ENCODE results near the gene FRYL.

DNA sequence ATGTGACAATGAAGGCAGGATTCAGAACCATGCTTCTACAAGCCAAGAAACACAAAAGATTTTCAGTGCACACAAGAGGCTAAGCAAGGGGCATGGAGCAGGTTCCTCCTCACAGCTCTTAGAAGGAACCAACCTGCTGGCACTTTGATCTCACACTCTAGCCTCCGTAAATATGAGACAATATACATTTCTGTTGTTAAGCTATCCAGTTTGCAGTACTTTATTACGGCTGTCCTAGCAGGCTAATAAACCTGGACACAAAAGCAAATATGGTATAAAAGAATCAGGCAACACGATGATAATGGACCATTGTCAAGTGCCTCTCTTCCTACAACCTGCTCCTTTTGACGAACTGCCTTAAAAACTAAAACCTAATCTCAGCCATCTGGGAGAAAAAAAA, 175.6 kb downstream of the FRYL start:
- TF ChIP-seq EZH2phosphoT487 (IDR thresholded peaks at IDR 0.05; ENCODE audit: borderline replicate concordance) = no peak
- TF ChIP-seq, protein P1, sequence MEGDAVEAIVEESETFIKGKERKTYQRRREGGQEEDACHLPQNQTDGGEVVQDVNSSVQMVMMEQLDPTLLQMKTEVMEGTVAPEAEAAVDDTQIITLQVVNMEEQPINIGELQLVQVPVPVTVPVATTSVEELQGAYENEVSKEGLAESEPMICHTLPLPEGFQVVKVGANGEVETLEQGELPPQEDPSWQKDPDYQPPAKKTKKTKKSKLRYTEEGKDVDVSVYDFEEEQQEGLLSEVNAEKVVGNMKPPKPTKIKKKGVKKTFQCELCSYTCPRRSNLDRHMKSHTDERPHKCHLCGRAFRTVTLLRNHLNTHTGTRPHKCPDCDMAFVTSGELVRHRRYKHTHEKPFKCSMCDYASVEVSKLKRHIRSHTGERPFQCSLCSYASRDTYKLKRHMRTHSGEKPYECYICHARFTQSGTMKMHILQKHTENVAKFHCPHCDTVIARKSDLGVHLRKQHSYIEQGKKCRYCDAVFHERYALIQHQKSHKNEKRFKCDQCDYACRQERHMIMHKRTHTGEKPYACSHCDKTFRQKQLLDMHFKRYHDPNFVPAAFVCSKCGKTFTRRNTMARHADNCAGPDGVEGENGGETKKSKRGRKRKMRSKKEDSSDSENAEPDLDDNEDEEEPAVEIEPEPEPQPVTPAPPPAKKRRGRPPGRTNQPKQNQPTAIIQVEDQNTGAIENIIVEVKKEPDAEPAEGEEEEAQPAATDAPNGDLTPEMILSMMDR (conservative IDR thresholded peaks at IDR 0.05; ENCODE audit: low read length) = no peak

Measured in Loucy (cell line).